ENCODE measurements around the gene PRSS27.
A peak's percentile ranks its signal among the peaks of the same experiment; 100 is the strongest.

Gene PRSS27

DNA sequence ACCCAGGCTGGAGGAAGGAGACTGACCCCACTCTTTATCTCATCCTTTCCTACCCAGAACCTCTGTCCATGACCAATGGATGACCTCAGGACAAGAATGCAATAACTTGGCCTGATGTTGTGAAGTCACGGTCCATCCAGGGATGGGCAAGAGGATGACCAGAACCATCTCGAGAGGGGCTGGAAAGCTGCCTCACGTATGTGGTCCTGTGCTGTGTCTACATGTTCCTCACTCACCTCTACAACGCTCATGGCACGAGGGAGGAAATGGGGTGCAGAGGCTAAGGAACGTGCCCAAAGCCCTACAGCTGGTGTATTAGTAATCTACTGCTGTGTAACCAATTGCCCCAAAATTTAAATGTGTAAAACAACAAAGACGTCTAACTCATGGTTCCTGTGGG is 45.0 kb downstream of the PRSS27 start:
- no peaks in the 10 kb centered on the region for H3K79me2 ChIP-seq (ENCODE audit: insufficient read depth, low read length)
- no peak overlapping the region for H3K4me3 ChIP-seq (ENCODE audit: low read depth, low read length, poor library complexity, severe bottlenecking)
- H3K9ac ChIP-seq (ENCODE audit: low read length) = no peak overlapping the region
- no peaks in the 10 kb centered on the region for H4K20me1 ChIP-seq (ENCODE audit: insufficient read depth, low read length)
- no peak overlapping the region for H3K4me2 ChIP-seq (ENCODE audit: low read length)
- no peaks in the 10 kb centered on the region for H3F3A ChIP-seq (ENCODE audit: insufficient read depth, low read length)
- no peaks in the 10 kb centered on the region for H3K36me3 ChIP-seq (ENCODE audit: insufficient read depth, low read length)
- H3K4me1 ChIP-seq (ENCODE audit: insufficient read depth, low read length, severe bottlenecking) = peaks cover 19% of the 10 kb centered on the region
- H3K27me3 ChIP-seq (ENCODE audit: insufficient read depth, low read length) = no peaks in the 10 kb centered on the region
- TF ChIP-seq EZH2 (IDR thresholded peaks at IDR 0.05; ENCODE audit: borderline replicate concordance, low read length) = no peak
- TF ChIP-seq, protein P1, sequence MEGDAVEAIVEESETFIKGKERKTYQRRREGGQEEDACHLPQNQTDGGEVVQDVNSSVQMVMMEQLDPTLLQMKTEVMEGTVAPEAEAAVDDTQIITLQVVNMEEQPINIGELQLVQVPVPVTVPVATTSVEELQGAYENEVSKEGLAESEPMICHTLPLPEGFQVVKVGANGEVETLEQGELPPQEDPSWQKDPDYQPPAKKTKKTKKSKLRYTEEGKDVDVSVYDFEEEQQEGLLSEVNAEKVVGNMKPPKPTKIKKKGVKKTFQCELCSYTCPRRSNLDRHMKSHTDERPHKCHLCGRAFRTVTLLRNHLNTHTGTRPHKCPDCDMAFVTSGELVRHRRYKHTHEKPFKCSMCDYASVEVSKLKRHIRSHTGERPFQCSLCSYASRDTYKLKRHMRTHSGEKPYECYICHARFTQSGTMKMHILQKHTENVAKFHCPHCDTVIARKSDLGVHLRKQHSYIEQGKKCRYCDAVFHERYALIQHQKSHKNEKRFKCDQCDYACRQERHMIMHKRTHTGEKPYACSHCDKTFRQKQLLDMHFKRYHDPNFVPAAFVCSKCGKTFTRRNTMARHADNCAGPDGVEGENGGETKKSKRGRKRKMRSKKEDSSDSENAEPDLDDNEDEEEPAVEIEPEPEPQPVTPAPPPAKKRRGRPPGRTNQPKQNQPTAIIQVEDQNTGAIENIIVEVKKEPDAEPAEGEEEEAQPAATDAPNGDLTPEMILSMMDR (IDR thresholded peaks at IDR 0.05; ENCODE audit: low read length) = no peak
- H3K9me2 ChIP-seq (ENCODE audit: low read depth, low read length) = no peaks in the 10 kb centered on the region
- H2AFZ ChIP-seq (ENCODE audit: low read length) = no peak overlapping the region
- no peaks in the 10 kb centered on the region for H3K9me3 ChIP-seq (ENCODE audit: low read length)
- no peak overlapping the region for H3K27ac ChIP-seq (ENCODE audit: low read depth, low read length, poor library complexity, severe bottlenecking)

DNA sequence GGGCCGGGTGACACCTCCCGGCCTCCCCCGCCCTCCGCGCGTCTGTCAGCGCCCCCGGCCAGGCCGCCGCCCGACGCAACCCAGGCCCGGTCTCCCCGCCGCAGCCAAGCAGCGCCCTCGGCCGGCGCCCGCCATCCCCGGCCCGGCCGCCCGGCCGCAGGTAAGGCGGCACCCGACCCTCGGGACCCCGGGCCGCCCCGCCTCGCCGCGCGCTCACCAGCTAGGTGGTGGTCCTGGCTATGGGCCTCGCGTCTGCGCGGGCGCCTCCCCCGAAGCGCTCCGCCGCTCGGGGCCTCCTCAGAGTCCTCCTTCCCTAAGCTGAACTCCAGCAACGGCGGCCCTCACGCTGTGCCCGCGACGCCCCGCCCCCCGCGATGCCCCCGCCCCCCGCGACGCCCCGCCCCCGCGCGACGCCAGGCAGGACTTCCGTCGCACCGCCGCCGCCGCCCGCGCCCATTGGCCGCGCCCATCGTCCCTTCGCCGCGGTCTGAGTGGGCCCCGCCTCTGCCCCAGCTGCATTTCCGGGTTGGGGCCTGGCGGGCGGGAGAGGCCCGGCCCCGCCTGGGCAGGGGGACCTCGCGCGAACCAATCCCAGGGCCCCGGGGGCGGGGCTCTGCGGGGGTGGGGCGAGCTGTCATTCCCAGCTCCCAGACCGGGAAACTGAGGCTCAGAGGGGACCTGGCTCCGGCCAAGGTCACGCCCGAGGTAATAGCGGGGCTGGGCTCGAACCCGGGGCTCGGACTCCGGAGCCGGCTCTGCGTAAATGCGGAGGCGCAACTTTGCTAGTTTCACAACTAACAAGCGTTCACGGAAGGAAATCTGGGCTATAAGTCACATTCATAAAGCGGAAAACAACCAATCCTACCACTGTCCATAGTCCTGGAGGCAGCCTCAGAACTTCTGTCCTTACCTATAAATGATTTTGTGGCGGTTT is 46.7 kb downstream of the PRSS27 start:
- H3K4me2 ChIP-seq (ENCODE audit: low read length) = peak overlapping the region; percentile 78
- H3K4me3 ChIP-seq (ENCODE audit: low read depth, low read length, poor library complexity, severe bottlenecking) = peak overlapping the region; percentile 68
- no peaks in the 10 kb centered on the region for H3K79me2 ChIP-seq (ENCODE audit: insufficient read depth, low read length)
- no peaks in the 10 kb centered on the region for H4K20me1 ChIP-seq (ENCODE audit: insufficient read depth, low read length)
- H3K36me3 ChIP-seq (ENCODE audit: insufficient read depth, low read length) = 0 out of 2 replicates have a peak, but pooled peaks cover 4% of the 10 kb centered on the region
- H3K27ac ChIP-seq (ENCODE audit: low read depth, low read length, poor library complexity, severe bottlenecking) = no peak overlapping the region
- TF ChIP-seq, protein P1 (IDR thresholded peaks at IDR 0.05; ENCODE audit: low read length) = no peak
- H3K4me1 ChIP-seq (ENCODE audit: insufficient read depth, low read length, severe bottlenecking) = peaks cover 19% of the 10 kb centered on the region
- H3K9me3 ChIP-seq (ENCODE audit: low read length) = no peaks in the 10 kb centered on the region
- no peaks in the 10 kb centered on the region for H3K9me2 ChIP-seq (ENCODE audit: low read depth, low read length)
- H3F3A ChIP-seq (ENCODE audit: insufficient read depth, low read length) = no peaks in the 10 kb centered on the region
- 0 out of 2 replicates have a peak overlapping the region, but pooled peaks have one; percentile 51 for H2AFZ ChIP-seq (ENCODE audit: low read length)
- H3K9ac ChIP-seq (ENCODE audit: low read length) = peak overlapping the region; percentile 62
- no peaks in the 10 kb centered on the region for H3K27me3 ChIP-seq (ENCODE audit: insufficient read depth, low read length)

DNA sequence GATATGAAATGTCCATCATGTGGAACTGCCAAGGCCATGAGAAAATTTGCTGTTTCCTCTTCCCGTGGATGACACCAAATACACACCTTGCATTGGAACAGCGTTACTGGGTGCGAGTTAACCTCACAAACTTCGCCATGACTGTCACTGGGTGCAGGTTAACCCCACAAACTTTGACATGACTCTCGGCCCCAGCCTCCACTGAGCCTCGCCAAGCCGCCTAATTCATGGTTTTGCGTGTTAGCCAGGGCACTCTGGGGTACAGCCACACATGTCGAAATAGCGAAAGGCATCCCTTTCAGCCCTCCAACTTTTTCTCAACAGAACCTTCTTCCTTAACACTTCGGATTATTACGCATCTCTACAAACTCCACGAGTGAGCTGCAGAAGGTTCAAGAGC is 48.3 kb downstream of the PRSS27 start:
- Histone ChIP-seq H3K4me3 (ENCODE audit: low read depth, low read length, poor library complexity, severe bottlenecking) (peak overlapping the region; percentile 62), H3K9me3 (ENCODE audit: low read length) (no peaks in the 10 kb centered on the region), H4K20me1 (ENCODE audit: insufficient read depth, low read length) (no peaks in the 10 kb centered on the region), H3K36me3 (ENCODE audit: insufficient read depth, low read length) (0 out of 2 replicates have a peak, but pooled peaks cover 4% of the 10 kb centered on the region), H3K79me2 (ENCODE audit: insufficient read depth, low read length) (no peaks in the 10 kb centered on the region), H2AFZ (ENCODE audit: low read length) (no peak overlapping the region), H3K4me1 (ENCODE audit: insufficient read depth, low read length, severe bottlenecking) (peaks cover 19% of the 10 kb centered on the region), H3K27me3 (ENCODE audit: insufficient read depth, low read length) (no peaks in the 10 kb centered on the region), H3K9ac (ENCODE audit: low read length) (no peak overlapping the region), H3K4me2 (ENCODE audit: low read length) (peak overlapping the region; percentile 80), H3K27ac (ENCODE audit: low read depth, low read length, poor library complexity, severe bottlenecking) (no peak overlapping the region), H3F3A (ENCODE audit: insufficient read depth, low read length) (no peaks in the 10 kb centered on the region), H3K9me2 (ENCODE audit: low read depth, low read length) (no peaks in the 10 kb centered on the region)
- TF ChIP-seq EZH2 (IDR thresholded peaks at IDR 0.05; ENCODE audit: borderline replicate concordance, low read length) = no peak
- TF ChIP-seq, protein P1 (IDR thresholded peaks at IDR 0.05; ENCODE audit: low read length) = no peak
